Stimulated activated CD4-positive, alpha-beta T cell treated with anti-CD3 and anti-CD28 coated beads, Interleukin-2, amount 100 ng/mL, for 48 hours (primary cell): Measurements from ENCODE around the gene KLHL13.
"Not testable (repeated sequence)": the region's sequence is repeated elsewhere in the genome, so short reads cannot be mapped to it uniquely, and the experiment has no call there.

Source experiments
- DNase-seq, 2 donors: peaks; one replicate each; pipeline ENCODE4 v3.0.0-alpha.2; 2020

Gene KLHL13

GRCh38 chrX:118066867-118067515, 49.6 kb downstream of the KLHL13 start:
- no peak for DNase-seq

- no peak for DNase-seq
Observed at GRCh38 chrX:118062817-118063615, 53.6 kb downstream of the KLHL13 start.

GRCh38 chrX:118062048-118062789, 54.4 kb downstream of the KLHL13 start:
- no peak for DNase-seq

- no peak for DNase-seq
Observed at GRCh38 chrX:118058924-118059323, 57.7 kb downstream of the KLHL13 start.

GRCh38 chrX:118056870-118057269, 59.7 kb downstream of the KLHL13 start:
- DNase-seq = no peak

- no peak for DNase-seq
Observed at GRCh38 chrX:118049713-118050112, 66.9 kb downstream of the KLHL13 start.

GRCh38 chrX:118047446-118048186, 69.0 kb downstream of the KLHL13 start:
- DNase-seq = no peak

GRCh38 chrX:118039591-118039990, 77.0 kb downstream of the KLHL13 start:
- DNase-seq = no peak

- DNase-seq = no peak
Observed at GRCh38 chrX:118038614-118039365, 77.8 kb downstream of the KLHL13 start.

- DNase-seq = no peak
Observed at GRCh38 chrX:118026631-118027030, 90.0 kb downstream of the KLHL13 start.

- no peak for DNase-seq
Observed at GRCh38 chrX:118025226-118025625, 91.4 kb downstream of the KLHL13 start.

GRCh38 chrX:118024482-118024881, 92.1 kb downstream of the KLHL13 start:
- DNase-seq = no peak

- DNase-seq = no peak
Observed at GRCh38 chrX:118022753-118023152, 93.9 kb downstream of the KLHL13 start.

- no peak for DNase-seq
Observed at GRCh38 chrX:118016422-118016821, 100.2 kb downstream of the KLHL13 start.

GRCh38 chrX:118002417-118002816, 114.2 kb downstream of the KLHL13 start:
- DNase-seq = not testable (repeated sequence)

GRCh38 chrX:118000518-118000917, 116.1 kb downstream of the KLHL13 start:
- DNase-seq = no peak

- no peak for DNase-seq
Observed at GRCh38 chrX:117998171-117998570, 118.4 kb downstream of the KLHL13 start.

- DNase-seq = no peak
Observed at GRCh38 chrX:117996918-117997480, 119.6 kb downstream of the KLHL13 start.

GRCh38 chrX:117996408-117996807, 120.2 kb downstream of the KLHL13 start:
- DNase-seq = no peak

GRCh38 chrX:117995378-117995777, 121.2 kb downstream of the KLHL13 start:
- DNase-seq = no peak

- no peak for DNase-seq
Observed at GRCh38 chrX:117992192-117992723, 124.4 kb downstream of the KLHL13 start.

GRCh38 chrX:117990438-117990837, 126.2 kb downstream of the KLHL13 start:
- DNase-seq = no peak
